HG02571 (cell line): Measurements from ENCODE around the gene SLC47A2.
"Not testable (repeated sequence)": the region's sequence is repeated elsewhere in the genome, so short reads cannot be mapped to it uniquely, and the experiment has no call there.

Source experiments
- ATAC-seq: cut with Tn5 transposase; IDR thresholded peaks from one replicate; pipeline ENCODE4 v1.9.1; 2021; ENCODE audit warnings: mild to moderate bottlenecking, moderate library complexity; ENCODE audit not compliant: unreplicated experiment

Gene SLC47A2

GRCh38 chr17:19716108-19717030 lies at the start of gene SLC47A2:
TSS of gene SLC47A2 (minus strand) at chr17:19716584. CDS start at chr17:19716555, 29 bp downstream.
- no peak for ATAC-seq

GRCh38 chr17:19766016-19766415 lies 49.6 kb upstream of the SLC47A2 start:
- no peak for ATAC-seq

GRCh38 chr17:19763991-19764390 lies 47.6 kb upstream of the SLC47A2 start:
- ATAC-seq: not testable (repeated sequence)

- ATAC-seq: no peak
These were observed 47.0 kb upstream of the SLC47A2 start for GRCh38 chr17:19763416-19763815.

GRCh38 chr17:19762515-19762961 lies 46.2 kb upstream of the SLC47A2 start:
- no peak for ATAC-seq

- no peak for ATAC-seq
These were observed 44.4 kb upstream of the SLC47A2 start for GRCh38 chr17:19760746-19761145.

GRCh38 chr17:19759568-19760549 lies 43.5 kb upstream of the SLC47A2 start:
- no peak for ATAC-seq

- no peak for ATAC-seq
These were observed 41.3 kb upstream of the SLC47A2 start for GRCh38 chr17:19757536-19758180.

GRCh38 chr17:19756546-19756945 lies 40.2 kb upstream of the SLC47A2 start:
- no peak for ATAC-seq

GRCh38 chr17:19755821-19756510 lies 39.6 kb upstream of the SLC47A2 start:
- peak; percentile 45 for ATAC-seq

GRCh38 chr17:19755392-19755791 lies 39.0 kb upstream of the SLC47A2 start:
- no peak for ATAC-seq

- ATAC-seq: no peak
These were observed 37.5 kb upstream of the SLC47A2 start for GRCh38 chr17:19753661-19754463.

- no peak for ATAC-seq
These were observed 36.7 kb upstream of the SLC47A2 start for GRCh38 chr17:19753051-19753509.

- ATAC-seq: no peak
These were observed 36.0 kb upstream of the SLC47A2 start for GRCh38 chr17:19752216-19753050.

- ATAC-seq: no peak
These were observed 34.5 kb upstream of the SLC47A2 start for GRCh38 chr17:19750835-19751234.

GRCh38 chr17:19750020-19750572 lies 33.7 kb upstream of the SLC47A2 start:
- ATAC-seq: no peak

GRCh38 chr17:19748807-19749193 lies 32.4 kb upstream of the SLC47A2 start:
- no peak for ATAC-seq
